Measurements from ENCODE around the gene PPP1R2B.

The PPP1R2B gene

DNA sequence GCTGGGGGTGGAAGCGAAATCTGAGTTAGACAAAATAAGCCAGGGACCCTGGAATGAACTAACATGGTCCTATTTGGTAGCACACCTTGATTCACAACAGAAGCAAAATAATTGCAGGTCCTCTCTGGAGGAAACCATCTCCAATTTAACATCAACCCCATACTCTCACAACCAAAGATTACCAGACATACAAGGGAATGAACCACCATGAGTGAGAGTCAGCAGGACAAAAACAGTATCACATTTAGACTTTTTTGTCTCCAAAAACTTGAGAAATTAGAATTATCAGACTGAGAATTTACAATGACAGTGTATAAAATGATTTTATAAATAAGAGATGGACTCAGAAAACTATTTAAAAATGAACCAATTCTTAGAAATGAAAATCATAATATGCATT, 21.1 kb downstream of the PPP1R2B start:
- in situ Hi-C loops (cut with HindIII; ENCODE audit: low sequenced_read_pairs): no loop called here

- in situ Hi-C loops (cut with HindIII; ENCODE audit: low sequenced_read_pairs): no loop called here
Measured at GRCh38 chr5:156879665-156880285, 29.7 kb downstream of the PPP1R2B start.

DNA sequence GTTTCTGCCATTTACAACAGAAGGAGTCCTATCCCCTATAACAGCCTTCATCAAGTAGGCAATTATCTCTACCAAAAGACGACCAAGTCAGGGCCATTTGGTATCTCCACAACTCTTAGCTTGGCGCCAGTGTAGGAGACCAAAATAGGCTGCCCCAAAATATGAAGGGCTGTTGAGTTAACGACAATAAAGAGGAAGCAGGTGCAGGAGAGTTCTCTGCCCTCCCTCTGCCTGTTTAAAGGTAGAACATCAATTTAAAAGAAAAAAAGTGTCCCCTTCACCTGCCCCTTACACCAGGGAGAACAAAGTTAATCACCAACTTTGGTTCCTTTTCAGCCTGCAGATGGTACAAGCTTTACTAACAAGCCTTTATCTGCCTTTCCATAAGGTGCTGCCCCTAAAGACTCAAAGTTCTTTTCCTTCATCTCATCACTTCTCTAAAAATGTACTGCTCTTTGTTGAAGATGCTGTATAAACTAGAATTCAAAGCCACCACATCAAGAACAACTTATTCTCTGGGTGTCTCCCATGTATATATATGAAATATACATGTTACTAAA, 33.3 kb downstream of the PPP1R2B start:
- in situ Hi-C loops (cut with HindIII; ENCODE audit: low sequenced_read_pairs): no loop called here

- in situ Hi-C loops (cut with HindIII; ENCODE audit: low sequenced_read_pairs): no loop called here
Measured at GRCh38 chr5:156888520-156888919, 38.4 kb downstream of the PPP1R2B start.

DNA sequence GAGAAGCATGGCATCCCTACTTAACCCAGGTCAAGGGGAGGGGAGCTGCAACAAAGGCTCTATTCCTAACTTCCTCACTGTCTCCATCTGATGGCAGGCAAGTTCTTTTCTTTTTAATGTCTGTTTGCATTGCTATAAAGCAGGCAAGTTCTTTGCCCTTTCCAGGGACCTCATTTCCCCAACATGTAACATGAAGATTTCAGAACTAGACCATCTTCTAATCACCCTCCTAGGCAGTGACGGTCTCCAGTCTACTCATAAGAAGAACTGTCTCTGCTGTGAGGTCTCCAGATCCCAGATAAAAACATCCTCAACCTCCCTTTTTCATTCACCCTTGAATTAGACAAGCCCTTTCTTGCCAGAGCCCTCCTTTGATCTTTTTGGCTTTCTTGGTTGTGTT, 42.1 kb downstream of the PPP1R2B start:
- in situ Hi-C loops (cut with HindIII; ENCODE audit: low sequenced_read_pairs): no loop called here

DNA sequence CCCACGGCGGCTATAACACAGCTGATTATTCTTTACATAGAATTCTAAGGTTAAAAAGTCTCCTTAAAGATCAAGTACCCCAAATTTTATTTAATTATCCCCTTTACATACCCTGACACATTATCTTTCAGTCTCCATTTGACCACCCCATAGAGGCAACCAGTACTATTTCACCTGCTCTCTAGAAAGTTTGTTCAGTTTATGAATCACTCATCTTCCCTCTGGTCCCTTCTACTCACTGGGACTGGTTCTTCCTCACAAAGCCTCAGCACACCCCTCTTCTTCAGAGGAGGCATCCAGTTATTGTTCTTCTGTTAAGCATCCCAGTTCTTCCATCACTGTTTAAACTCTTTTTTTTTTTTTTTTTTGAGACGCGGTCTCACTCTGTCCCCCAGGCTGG, 42.8 kb downstream of the PPP1R2B start:
- in situ Hi-C loops (cut with HindIII; ENCODE audit: low sequenced_read_pairs): no loop called here

GRCh38 chr5:156893517-156893916, 43.4 kb downstream of the PPP1R2B start:
- in situ Hi-C loops (cut with HindIII; ENCODE audit: low sequenced_read_pairs): no loop called here

DNA sequence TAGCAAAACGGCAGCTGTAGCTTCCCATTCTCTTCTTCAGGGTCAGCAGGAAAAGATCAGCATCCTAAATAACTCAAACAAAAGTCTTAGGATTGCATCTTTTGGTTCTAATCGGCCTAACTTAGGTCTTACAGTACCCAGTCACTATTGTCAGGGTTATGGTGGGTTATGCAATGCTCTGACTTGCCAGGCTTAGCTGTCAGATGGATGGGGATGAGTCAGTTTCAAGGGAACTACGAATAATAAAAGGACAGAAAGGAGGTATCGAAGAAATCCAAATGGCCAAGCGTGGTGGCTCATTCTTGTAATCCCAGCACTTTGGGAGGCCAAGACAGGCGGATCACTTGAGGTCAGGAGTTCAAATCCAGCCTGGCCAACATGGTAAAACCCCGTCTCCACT, 46.5 kb downstream of the PPP1R2B start:
- in situ Hi-C loops (cut with HindIII; ENCODE audit: low sequenced_read_pairs): no loop called here
